Measurements from ENCODE around the gene SLFNL1.

GRCh38 chr1:40987439-40988276, 33.9 kb downstream of the SLFNL1 start:
- TF ChIP-seq CTCF (IDR thresholded peaks at IDR 0.05): no peak
- no peak for TF ChIP-seq POLR2A (IDR thresholded peaks at IDR 0.05)
